ENCODE data around the gene SLC12A4. TPM values are rescaled to one million over a fixed set of nuclear protein-coding genes. Genes with fewer than 3 reads are reported as not detected.
A peak's percentile ranks its signal among the peaks of the same experiment; 100 is the strongest.

SLC12A4 gene
- total RNA-seq, 4 donors from 2014 or later = 82.0 to 127 (median 101) TPM

DNA sequence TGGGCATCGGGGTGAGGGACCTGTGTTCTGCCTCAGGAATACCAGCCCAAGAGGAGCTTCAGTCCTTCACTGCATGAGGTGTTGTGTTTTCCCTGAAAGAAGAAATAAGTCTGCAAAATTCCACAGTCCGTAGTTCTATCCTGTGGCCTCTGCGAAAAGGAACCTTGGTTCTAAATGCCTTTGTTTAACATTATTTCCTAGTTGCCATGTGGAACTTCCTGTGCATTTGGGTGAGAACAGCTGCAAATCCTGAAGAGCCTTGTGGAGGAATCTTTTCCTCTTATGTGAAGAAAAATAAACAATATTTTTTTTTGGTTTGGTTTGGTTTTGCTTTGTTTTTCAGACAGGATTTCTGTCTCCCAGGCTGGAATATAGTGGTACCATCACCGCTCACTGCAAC lies 65.6 kb downstream of the SLC12A4 start:
- DNase-seq (ENCODE audit: low spot score in 2 of 2) = no peak
- Histone ChIP-seq H3K9me3 (no peaks in the 10 kb centered on the region), H3K27me3 (no peaks in the 10 kb centered on the region), H3K27ac (no peak overlapping the region), H3K4me3 (no peak overlapping the region), H3K36me3 (peaks cover 0 to 30% (median 4%) of the 10 kb centered on the region in 3 donors), H3K4me1 (peaks cover 0 to 12% (median 2%) of the 10 kb centered on the region in 4 donors)
- 73 to 82% methylated on average over 4 of the region's 4 CpGs for WGBS, 2 donors
- TF ChIP-seq EP300 (IDR thresholded peaks at IDR 0.05) = no peak
- TF ChIP-seq, protein P1, sequence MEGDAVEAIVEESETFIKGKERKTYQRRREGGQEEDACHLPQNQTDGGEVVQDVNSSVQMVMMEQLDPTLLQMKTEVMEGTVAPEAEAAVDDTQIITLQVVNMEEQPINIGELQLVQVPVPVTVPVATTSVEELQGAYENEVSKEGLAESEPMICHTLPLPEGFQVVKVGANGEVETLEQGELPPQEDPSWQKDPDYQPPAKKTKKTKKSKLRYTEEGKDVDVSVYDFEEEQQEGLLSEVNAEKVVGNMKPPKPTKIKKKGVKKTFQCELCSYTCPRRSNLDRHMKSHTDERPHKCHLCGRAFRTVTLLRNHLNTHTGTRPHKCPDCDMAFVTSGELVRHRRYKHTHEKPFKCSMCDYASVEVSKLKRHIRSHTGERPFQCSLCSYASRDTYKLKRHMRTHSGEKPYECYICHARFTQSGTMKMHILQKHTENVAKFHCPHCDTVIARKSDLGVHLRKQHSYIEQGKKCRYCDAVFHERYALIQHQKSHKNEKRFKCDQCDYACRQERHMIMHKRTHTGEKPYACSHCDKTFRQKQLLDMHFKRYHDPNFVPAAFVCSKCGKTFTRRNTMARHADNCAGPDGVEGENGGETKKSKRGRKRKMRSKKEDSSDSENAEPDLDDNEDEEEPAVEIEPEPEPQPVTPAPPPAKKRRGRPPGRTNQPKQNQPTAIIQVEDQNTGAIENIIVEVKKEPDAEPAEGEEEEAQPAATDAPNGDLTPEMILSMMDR (IDR thresholded peaks at IDR 0.05) = no peak
- no peak for TF ChIP-seq POLR2A (IDR thresholded peaks at IDR 0.05)

DNA sequence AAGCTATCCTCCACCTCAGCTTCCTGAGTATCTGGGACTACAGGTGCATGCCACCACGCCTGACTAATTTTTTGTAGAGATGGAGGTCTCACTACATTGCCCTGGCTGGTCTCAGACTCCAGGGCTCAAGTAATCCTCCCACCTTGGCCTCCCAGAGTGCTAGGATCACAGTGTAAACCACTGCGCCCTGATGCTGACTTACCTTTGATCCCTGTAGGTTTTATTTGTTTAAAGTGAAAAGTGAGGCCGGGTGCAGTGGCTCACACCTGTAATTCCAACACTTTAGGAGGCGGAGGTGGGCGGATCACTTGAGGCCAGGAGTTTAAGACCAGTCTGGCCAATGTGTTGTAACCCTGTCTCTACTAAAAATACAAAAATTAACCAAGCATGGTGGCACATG lies 66.7 kb downstream of the SLC12A4 start:
- DNase-seq (ENCODE audit: low spot score in 2 of 2) = no peak
- Histone ChIP-seq H3K36me3 (peaks cover 0 to 30% (median 4%) of the 10 kb centered on the region in 3 donors), H3K27me3 (no peaks in the 10 kb centered on the region), H3K27ac (no peak overlapping the region), H3K4me1 (peaks cover 0 to 23% (median 12%) of the 10 kb centered on the region in 4 donors), H3K9me3 (no peaks in the 10 kb centered on the region), H3K4me3 (no peak overlapping the region)
- 93 to 95% methylated on average over 5 of the region's 5 CpGs for WGBS, 2 donors
- TF ChIP-seq, protein P1 (IDR thresholded peaks at IDR 0.05) = no peak
- TF ChIP-seq EP300 (IDR thresholded peaks at IDR 0.05) (no peak), POLR2A (IDR thresholded peaks at IDR 0.05) (no peak)

DNA sequence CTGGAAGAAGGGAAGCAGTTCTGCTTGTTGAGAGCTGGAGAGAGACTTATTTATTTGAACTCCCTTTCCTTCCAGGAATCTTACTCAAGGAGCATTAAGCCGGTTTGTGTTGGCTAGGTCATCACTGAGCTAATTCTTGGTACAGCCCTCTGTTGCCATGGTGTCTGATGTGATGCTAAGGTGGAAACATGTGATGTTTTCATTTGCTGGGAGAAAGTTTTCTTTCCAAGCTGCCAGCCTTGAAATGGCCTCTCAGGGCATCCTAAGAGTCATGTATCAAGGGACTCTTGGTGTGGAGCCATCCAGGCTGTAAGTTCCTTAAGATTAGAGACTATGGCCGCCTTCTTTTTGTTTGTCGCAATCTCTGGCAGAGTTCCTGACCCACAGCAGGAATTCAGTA lies 71.2 kb downstream of the SLC12A4 start:
- no peak overlapping the region for H3K4me3 ChIP-seq
- TF ChIP-seq, protein P1 (IDR thresholded peaks at IDR 0.05) = no peak
- TF ChIP-seq POLR2A (IDR thresholded peaks at IDR 0.05) (peak in 1 of 2 donors; percentile 13), EP300 (IDR thresholded peaks at IDR 0.05) (peak; percentile 14 to 71)
- H3K27ac ChIP-seq = peak overlapping the region in 3 of 4 donors; percentile 51 to 82 (median 82)
- no peaks in the 10 kb centered on the region for H3K27me3 ChIP-seq
- DNase-seq (ENCODE audit: low spot score in 2 of 2) = peak in 1 of 2 donors; percentile 71
- peaks cover 0 to 8% (median 0%) of the 10 kb centered on the region in 3 donors for H3K36me3 ChIP-seq
- peaks cover 3 to 59% (median 32%) of the 10 kb centered on the region in 4 donors for H3K4me1 ChIP-seq
- H3K9me3 ChIP-seq = no peaks in the 10 kb centered on the region
- 59 to 60% methylated on average over 3 of the region's 3 CpGs for WGBS, 2 donors

DNA sequence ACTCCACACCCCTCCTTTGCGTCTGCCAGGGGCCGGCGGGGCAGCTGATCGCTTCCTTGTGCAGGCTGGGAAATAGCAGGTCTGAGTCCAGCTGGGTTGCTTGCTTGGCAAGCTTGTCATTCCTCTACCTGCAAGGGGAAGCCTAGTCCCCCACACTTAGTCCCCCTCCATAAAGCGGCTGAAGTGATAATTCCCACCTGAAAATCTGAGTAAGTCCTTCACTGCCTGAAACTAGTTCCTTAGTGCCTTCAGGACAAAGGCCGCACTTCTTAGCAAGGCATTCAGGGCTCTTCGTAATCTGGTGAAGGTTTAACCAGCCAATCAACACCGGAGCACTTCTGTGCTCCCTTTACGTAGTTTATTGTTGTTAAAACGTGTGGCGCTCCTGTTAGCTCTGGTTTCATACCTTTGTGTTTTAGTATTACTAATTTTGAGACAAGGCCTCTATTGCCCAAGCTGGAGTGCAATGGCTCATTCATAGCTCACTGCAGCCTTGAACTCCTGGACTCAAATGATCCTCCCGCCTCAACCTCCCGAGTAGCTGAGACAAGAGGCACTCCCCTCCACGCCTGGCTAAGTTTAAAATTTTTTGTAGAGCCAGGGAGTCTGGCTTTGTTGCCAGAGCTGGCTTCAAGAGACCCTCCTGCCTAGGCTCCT lies 74.6 kb downstream of the SLC12A4 start:
- Histone ChIP-seq H3K4me3 (peak overlapping the region; percentile 64 to 98 (median 76)), H3K36me3 (no peaks in the 10 kb centered on the region), H3K27me3 (no peaks in the 10 kb centered on the region), H3K4me1 (peaks cover 3 to 60% (median 32%) of the 10 kb centered on the region in 4 donors), H3K9me3 (no peaks in the 10 kb centered on the region), H3K27ac (peak overlapping the region; percentile 82 to 99 (median 94))
- DNase-seq (ENCODE audit: low spot score in 2 of 2) = no peak
- 20 to 23% methylated on average over 14 of the region's 14 CpGs for WGBS, 2 donors
- TF ChIP-seq EP300 (IDR thresholded peaks at IDR 0.05) = no peak
- TF ChIP-seq, protein P1 (IDR thresholded peaks at IDR 0.05) = no peak
- TF ChIP-seq POLR2A (IDR thresholded peaks at IDR 0.05) = no peak

Small RNA genes within 50 kb of the gene (small RNA-seq; reads per million reads assigned to genes)
- gene RNU6-359P = not detected

Other genes starting within 250 kb of the SLC12A4 start
- 10 to 100 TPM; 10.5 to 24.6 (median 17.2) TPM for gene GFOD2, start 249.3 kb downstream of the SLC12A4 start, total RNA-seq
- 10 to 100 TPM in 3 of 4 donors, 1 to 10 TPM in 1; 8.1 to 19.5 (median 12.0) TPM for gene RANBP10, start 162.1 kb downstream of the SLC12A4 start, total RNA-seq
- 1 to 10 TPM; 2.8 to 8.4 (median 4.0) TPM for gene TSNAXIP1, start 161.7 kb downstream of the SLC12A4 start, total RNA-seq
- gene THAP11, start 126.3 kb downstream of the SLC12A4 start, total RNA-seq = 10 to 100 TPM; 47.1 to 74.3 (median 60.9) TPM
- gene NUTF2, start 121.7 kb downstream of the SLC12A4 start, total RNA-seq = 100 to 1,000 TPM in 2 of 4 donors, 10 to 100 TPM in 2; 54.4 to 137 (median 105) TPM
- 100 to 1,000 TPM in 1 of 4 donors, 10 to 100 TPM in 3; 51.3 to 101 (median 59.2) TPM for gene CENPT, start 120.9 kb downstream of the SLC12A4 start, total RNA-seq
- gene EDC4, start 95.6 kb downstream of the SLC12A4 start, total RNA-seq = 10 to 100 TPM; 36.7 to 62.4 (median 55.6) TPM
- gene NRN1L, start 83.8 kb downstream of the SLC12A4 start, total RNA-seq = 10 to 100 TPM in 1 of 4 donors, 1 to 10 TPM in 3; 2.0 to 15.1 (median 3.9) TPM
- 10 to 100 TPM; 22.2 to 30.8 (median 24.2) TPM for gene PSKH1, start 75.4 kb downstream of the SLC12A4 start, total RNA-seq
- gene CTRL, start 36.8 kb downstream of the SLC12A4 start, total RNA-seq = 1 to 10 TPM in 3 of 4 donors, under 1 TPM in 1; 0.87 to 3.6 (median 1.6) TPM
- gene PSMB10, start 31.8 kb downstream of the SLC12A4 start, total RNA-seq = 10 to 100 TPM; 22.9 to 57.6 (median 39.4) TPM
- gene LCAT, start 24.5 kb downstream of the SLC12A4 start, total RNA-seq = 10 to 100 TPM; 17.9 to 43.9 (median 26.8) TPM
- under 1 TPM in 1 of 4 donors, not detected in 3; 0.66 TPM for gene DPEP3, start 11.9 kb upstream of the SLC12A4 start, total RNA-seq
- 10 to 100 TPM in 1 of 4 donors, 1 to 10 TPM in 3; 1.0 to 12.6 (median 3.8) TPM for gene DPEP2, start 30.8 kb upstream of the SLC12A4 start, total RNA-seq
- gene DPEP2NB, start 47.3 kb upstream of the SLC12A4 start, total RNA-seq = not detected
- 10 to 100 TPM in 3 of 4 donors, 1 to 10 TPM in 1; 6.7 to 11.7 (median 10.8) TPM for gene DDX28, start 54.6 kb upstream of the SLC12A4 start, total RNA-seq
- gene DUS2, start 54.6 kb upstream of the SLC12A4 start, total RNA-seq = 10 to 100 TPM in 2 of 4 donors, 1 to 10 TPM in 2; 4.7 to 31.2 (median 15.4) TPM
- gene NFATC3, start 116.7 kb upstream of the SLC12A4 start, total RNA-seq = 100 to 1,000 TPM in 2 of 4 donors, 10 to 100 TPM in 2; 81.4 to 105 (median 97.1) TPM

All from tibial nerve (tissue), 4 donors.